ENCODE data around the gene PSTPIP1. TPM values are rescaled to one million over a fixed set of nuclear protein-coding genes. Genes with fewer than 3 reads are reported as not detected.
A peak's percentile ranks its signal among the peaks of the same experiment; 100 is the strongest.

Gene PSTPIP1
- total and polyA plus RNA-seq, 2 of the 13 experiments (the other 11 are each of a cell fraction or from before 2014, with no cell fraction given) = 4.4 to 8.7 TPM

DNA sequence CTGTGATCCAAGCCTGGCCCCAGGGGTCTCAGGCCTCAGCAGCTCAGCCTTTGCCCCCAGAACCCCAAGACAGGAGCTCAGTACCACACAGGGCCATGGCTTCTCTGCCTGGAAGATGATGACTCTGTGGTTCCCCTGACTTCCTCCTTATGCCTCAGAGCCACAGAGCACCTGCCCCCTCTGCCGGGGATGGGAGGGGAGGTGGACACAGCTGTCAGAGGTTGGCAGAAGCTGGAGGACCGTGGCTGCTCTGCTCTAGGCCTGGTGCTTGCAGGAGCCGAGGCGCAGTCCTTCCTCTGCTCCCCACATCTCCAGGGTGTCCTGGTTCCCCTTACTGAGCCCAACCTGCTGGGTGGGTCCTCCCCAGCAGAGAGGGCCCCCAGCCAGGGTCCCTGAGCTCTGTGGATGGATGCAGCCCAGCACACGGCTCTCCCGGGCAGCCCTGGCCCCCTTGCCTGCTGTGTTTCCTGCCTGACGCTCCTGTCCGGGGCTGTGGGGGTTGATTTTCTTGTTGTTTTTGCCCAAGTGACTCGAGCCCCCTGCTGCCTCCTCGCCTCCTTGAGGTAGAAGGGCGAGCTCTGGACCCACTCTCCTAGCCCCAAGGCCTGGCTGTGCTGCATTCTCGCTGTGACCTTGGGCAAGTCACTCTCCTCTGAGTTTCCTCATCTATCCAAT is 36.6 kb downstream of the PSTPIP1 start (continued):
- TF ChIP-seq, protein P1, sequence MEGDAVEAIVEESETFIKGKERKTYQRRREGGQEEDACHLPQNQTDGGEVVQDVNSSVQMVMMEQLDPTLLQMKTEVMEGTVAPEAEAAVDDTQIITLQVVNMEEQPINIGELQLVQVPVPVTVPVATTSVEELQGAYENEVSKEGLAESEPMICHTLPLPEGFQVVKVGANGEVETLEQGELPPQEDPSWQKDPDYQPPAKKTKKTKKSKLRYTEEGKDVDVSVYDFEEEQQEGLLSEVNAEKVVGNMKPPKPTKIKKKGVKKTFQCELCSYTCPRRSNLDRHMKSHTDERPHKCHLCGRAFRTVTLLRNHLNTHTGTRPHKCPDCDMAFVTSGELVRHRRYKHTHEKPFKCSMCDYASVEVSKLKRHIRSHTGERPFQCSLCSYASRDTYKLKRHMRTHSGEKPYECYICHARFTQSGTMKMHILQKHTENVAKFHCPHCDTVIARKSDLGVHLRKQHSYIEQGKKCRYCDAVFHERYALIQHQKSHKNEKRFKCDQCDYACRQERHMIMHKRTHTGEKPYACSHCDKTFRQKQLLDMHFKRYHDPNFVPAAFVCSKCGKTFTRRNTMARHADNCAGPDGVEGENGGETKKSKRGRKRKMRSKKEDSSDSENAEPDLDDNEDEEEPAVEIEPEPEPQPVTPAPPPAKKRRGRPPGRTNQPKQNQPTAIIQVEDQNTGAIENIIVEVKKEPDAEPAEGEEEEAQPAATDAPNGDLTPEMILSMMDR (CRISPR knock-in tag; IDR thresholded peaks at IDR 0.05) = peak; percentile 82
- no peak for TF ChIP-seq THAP11 (CRISPR knock-in tag; IDR thresholded peaks at IDR 0.05)
- TF ChIP-seq HOXA3 (CRISPR knock-in tag; IDR thresholded peaks at IDR 0.05) = no peak
- peak; percentile 7 for TF ChIP-seq TEAD3 (CRISPR knock-in tag; optimal IDR thresholded peaks at IDR 0.05; ENCODE audit: borderline replicate concordance)
- TF ChIP-seq IRF2 (CRISPR knock-in tag; IDR thresholded peaks at IDR 0.05) = no peak
- TF ChIP-seq NR2F6 (IDR thresholded peaks at IDR 0.05) = no peak
- no peak for TF ChIP-seq NR2F6 (CRISPR knock-in tag; IDR thresholded peaks at IDR 0.05)
- TF ChIP-seq ZNF768 (CRISPR knock-in tag; IDR thresholded peaks at IDR 0.05) = no peak
- TF ChIP-seq, protein P2, sequence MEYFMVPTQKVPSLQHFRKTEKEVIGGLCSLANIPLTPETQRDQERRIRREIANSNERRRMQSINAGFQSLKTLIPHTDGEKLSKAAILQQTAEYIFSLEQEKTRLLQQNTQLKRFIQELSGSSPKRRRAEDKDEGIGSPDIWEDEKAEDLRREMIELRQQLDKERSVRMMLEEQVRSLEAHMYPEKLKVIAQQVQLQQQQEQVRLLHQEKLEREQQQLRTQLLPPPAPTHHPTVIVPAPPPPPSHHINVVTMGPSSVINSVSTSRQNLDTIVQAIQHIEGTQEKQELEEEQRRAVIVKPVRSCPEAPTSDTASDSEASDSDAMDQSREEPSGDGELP (IDR thresholded peaks at IDR 0.05; ENCODE audit: borderline replicate concordance, low read depth) = peak; percentile 60; the same call in 1 of the 2 replicates
- no peak for TF ChIP-seq ZNF619 (CRISPR knock-in tag; IDR thresholded peaks at IDR 0.05)
- no peak for TF ChIP-seq PHB2 (IDR thresholded peaks at IDR 0.05; ENCODE audit: partially characterized antibody)
- TF ChIP-seq REL (CRISPR knock-in tag; conservative IDR thresholded peaks at IDR 0.05) = no peak
- TF ChIP-seq ELF3 (CRISPR knock-in tag; IDR thresholded peaks at IDR 0.05) = peak; percentile 31; the same call in 1 of the 2 replicates
- no peak for TF ChIP-seq BCL6 (CRISPR knock-in tag; IDR thresholded peaks at IDR 0.05)
- no peak for TF ChIP-seq ZNF33B (CRISPR knock-in tag; IDR thresholded peaks at IDR 0.05)
- peak; percentile 56 for TF ChIP-seq STAG1 (CRISPR knock-in tag; IDR thresholded peaks at IDR 0.05)
- TF ChIP-seq SRSF9 (IDR thresholded peaks at IDR 0.05; ENCODE audit: borderline replicate concordance, insufficient read depth, low read depth, low read length, poor library complexity, severe bottlenecking) = no peak
- TF ChIP-seq ZNF513 (CRISPR knock-in tag; conservative IDR thresholded peaks at IDR 0.05) = no peak
- TF ChIP-seq ZNF563 (CRISPR knock-in tag; IDR thresholded peaks at IDR 0.05) = 0 out of 2 replicates have a peak, but pooled peaks have one; percentile 0
- TF ChIP-seq ZFP62 (CRISPR knock-in tag; IDR thresholded peaks at IDR 0.05) = no peak
- TF ChIP-seq, protein P3, sequence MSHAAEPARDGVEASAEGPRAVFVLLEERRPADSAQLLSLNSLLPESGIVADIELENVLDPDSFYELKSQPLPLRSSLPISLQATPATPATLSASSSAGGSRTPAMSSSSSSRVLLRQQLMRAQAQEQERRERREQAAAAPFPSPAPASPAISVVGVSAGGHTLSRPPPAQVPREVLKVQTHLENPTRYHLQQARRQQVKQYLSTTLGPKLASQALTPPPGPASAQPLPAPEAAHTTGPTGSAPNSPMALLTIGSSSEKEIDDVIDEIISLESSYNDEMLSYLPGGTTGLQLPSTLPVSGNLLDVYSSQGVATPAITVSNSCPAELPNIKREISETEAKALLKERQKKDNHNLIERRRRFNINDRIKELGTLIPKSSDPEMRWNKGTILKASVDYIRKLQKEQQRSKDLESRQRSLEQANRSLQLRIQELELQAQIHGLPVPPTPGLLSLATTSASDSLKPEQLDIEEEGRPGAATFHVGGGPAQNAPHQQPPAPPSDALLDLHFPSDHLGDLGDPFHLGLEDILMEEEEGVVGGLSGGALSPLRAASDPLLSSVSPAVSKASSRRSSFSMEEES (CRISPR knock-in tag; IDR thresholded peaks at IDR 0.05) = no peak
- TF ChIP-seq ZNF44 (CRISPR knock-in tag; IDR thresholded peaks at IDR 0.05) = no peak
- TF ChIP-seq ZNF510 (CRISPR knock-in tag; IDR thresholded peaks at IDR 0.05; ENCODE audit: low read depth) = no peak
- TF ChIP-seq MAFK (conservative IDR thresholded peaks at IDR 0.05 in 1 of 2, IDR thresholded peaks at IDR 0.05 in 1 of 2; ENCODE audit: low read length in 2 of 2) = no peak
- no peak for TF ChIP-seq MAFG (CRISPR knock-in tag; IDR thresholded peaks at IDR 0.05)
- TF ChIP-seq PITX1 (CRISPR knock-in tag; IDR thresholded peaks at IDR 0.05) = no peak

Data from HepG2 (cell line).